HPDE6-E6E7 (cell line): ENCODE results near the gene NCAPD2.
"Not testable (repeated sequence)": the region's sequence is repeated elsewhere in the genome, so short reads cannot be mapped to it uniquely, and the experiment has no call there.

Experiments used
- DNase-seq: peaks from one replicate; pipeline ENCODE4 v3.0.0; 2011; ENCODE audit warnings: missing footprints; ENCODE audit errors: extremely low spot score

Gene NCAPD2

DNA sequence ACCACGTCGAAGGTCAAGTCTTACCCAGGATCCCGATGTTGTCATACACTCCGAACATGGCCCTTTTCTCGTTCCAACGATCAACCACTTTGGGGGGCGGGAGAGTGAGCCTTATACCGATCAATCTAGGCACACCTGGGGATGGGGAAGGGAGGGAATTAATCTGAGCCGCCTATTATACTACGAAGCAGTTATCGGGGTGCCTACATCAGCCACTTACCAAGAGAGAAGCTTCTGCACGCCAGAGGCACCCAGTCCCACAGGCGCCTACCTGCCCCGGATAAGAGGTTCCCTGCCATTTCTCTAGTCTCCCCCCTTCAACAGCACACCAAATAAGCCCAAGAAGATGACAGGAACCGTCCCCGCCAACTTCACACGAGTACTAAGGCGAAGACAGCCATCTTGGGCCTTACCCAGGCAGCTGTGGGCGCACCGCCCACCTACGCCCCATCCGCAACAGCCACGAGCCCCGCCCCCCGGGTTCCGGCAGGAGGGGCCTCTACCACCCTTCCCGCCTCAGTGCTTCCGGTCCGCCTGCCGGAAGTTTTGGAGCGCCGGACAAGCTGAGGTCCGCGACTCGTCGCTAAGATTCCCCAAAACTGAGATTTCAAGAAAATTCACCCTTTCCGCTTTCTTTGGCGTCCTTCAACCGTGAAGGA lies 935 bp upstream of the NCAPD2 start, which contains the start of gene MRPL51:
Gene MRPL51 (minus strand): TSS at position 425 of the 659 bp plus-strand sequence. CDS start 126 bp downstream, at position 299.
- peak; percentile 95 for DNase-seq

DNA sequence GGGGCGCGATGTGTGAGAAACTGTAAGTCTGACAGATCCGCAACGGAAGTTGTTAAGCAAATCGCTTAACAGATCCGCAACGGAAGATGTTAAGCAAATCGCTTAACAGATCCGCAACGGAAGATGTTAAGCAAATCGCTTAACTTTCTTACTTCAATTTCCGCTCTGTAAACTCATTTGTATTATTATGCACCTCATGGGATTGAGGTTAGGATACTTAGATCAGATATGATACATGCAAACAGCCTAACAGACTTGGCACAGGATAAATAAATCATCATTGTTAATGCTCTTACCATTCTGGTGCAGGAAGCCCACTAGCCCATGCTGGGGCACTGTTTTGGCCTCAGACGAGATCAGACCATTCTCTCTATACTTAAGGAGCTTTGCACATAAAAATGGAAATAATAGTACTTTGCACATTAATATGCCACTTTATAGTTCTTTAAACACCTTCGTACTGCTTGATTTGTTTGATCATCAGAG lies 399 bp downstream of the NCAPD2 start:
- no peak for DNase-seq

DNA sequence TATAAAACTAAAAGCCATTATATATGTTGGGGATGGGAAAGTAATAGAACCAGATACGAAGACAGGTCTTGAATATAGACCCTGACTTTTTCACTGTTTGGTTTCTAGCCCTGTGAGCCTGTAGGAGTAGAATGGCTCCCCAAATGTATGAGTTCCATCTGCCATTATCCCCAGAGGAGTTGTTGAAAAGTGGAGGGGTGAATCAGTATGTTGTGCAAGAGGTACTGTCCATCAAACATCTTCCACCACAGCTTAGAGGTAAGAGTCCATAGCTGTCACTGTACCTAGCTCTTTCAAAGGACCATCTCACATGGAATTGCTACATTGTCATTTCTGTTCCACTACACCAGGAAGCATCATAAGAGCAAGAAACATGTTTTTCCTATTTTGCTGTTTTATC lies 1.1 kb downstream of the NCAPD2 start:
- no peak for DNase-seq

DNA sequence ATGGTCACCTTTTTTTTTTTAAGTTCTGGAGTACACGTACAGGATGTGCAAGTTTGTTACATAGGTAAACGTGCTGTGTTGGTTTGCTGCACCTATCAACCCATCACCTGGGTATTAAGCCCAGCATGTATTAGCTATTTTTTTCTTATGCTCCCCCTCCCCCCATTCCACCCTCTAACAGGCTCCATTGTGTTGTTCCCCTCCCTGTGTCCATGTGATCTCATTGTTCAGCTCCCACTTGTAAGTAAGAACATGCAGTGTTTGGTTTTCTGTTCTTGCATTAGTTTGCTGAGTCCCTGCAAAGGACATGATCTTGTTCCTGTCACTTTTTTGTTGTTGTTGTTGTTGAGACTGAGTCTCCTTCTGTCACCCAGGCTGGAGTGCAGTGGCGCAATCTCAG lies 3.4 kb downstream of the NCAPD2 start:
- DNase-seq, result not testable (repeated sequence)

DNA sequence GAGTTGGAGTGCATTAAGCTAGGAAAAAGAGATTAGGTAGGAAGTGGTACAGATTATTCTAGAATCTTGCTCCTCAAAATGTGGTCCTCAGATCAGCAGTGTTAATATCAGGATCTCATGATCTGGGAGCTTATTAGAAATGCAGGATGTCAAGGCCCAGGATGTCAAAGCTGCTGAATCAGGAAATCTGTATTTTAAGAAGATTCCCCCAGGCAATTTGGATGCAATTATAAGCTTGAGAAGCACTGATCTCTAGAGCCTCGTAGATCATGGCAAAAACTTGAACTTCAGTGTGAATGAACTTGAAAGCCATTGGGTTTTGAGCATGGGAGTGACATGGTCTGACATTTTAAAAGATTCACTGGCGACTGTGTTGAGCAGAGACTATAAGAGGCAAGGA lies 6.6 kb downstream of the NCAPD2 start:
- DNase-seq, result no peak

DNA sequence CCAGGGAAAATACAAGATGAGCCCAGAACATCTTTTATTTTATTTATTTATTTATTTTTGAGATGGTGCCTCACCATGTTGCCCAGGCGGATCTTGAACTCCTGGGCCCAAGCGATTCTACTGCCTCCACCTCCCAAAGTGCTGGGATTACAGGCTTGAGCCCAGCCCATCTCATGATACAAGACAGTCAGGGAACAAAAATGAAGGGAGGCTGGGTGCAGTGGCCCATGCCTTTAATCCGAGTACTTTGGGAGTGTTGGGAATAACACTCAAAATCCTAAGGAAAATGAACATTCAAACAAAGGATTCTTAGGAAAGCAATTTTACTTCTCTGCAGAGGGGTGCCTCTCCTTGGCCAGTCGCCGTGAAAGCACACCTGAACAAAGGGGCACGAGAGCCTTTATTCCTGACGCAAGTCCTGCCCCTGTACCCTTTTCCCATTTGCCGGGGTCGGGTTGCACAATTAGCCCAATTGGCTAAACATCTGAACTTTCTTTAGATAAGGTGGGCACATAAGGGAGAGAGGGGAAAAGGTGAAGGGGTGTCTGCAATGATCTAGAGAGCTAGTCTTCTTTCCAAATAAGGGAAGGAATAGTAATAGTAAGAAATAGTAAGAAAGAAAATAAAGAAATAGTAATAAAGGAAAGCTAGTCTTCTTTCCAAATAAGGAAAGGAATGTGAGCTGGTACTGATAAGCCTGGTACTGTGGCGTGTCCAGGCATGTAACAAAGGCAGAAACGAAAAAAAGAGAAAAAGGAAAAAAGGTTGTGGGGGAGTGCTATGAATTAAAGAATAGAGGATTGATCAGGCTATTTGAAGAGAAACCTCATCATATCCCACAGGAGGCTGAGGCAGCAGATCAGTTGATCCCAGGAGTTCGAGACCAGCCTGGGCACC lies 13.4 kb downstream of the NCAPD2 start:
- no peak for DNase-seq

DNA sequence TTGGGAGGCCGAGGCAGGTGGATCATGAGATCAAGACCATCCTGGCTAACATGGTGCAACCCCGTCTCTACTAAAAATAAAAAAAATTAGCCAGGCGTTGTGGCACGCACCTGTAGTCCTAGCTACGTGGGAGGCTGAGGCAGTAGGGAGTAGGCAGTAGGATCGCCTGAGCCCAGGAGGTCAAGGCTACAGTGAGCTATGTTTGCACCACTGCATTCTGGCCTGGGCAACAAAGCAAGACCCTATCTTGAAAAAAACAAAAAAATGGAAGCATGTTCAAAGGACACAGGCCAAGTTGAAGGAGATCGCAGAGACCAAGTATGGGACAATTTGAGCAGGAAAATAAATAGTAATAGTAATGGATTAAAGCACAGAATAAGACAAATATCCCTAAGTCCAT lies 14.2 kb downstream of the NCAPD2 start:
- DNase-seq, result no peak

DNA sequence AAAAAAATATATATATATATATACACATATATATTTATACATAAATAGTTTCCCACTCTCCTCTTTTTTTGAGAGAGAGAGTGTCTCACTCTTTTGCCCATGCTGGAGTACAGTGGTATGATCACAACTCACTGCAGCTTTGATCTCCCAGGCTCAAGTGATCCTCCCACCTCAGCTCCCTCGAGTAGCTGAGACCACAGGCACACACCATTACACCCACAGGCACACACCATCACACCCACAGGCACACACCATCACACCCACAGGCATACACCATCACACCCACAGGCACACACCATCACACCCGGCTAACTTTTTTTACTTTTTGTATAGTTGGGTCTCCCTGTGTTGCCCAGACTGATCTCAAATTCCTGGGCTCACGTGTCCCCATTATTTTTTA lies 26.3 kb downstream of the NCAPD2 start:
- no peak for DNase-seq

DNA sequence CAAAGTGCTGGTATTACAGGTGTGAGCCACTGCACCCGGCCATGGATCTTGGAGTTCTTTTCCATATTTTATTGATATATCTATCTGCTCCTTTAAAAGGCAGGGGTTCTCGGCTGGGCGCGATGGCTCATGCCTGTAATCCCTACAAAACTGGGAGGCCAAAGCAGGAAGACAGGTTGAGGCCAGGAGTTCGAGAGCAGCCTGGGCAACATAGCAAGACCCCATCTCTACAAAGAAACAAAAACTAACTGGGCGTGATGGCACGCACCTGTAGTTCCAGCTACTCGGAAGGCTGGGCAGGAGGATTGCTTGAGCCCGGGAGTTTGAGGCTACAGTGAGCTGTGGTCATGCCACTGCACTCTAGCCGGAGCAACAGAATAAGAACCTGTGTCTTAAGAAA lies 28.3 kb downstream of the NCAPD2 start:
- DNase-seq, result no peak

DNA sequence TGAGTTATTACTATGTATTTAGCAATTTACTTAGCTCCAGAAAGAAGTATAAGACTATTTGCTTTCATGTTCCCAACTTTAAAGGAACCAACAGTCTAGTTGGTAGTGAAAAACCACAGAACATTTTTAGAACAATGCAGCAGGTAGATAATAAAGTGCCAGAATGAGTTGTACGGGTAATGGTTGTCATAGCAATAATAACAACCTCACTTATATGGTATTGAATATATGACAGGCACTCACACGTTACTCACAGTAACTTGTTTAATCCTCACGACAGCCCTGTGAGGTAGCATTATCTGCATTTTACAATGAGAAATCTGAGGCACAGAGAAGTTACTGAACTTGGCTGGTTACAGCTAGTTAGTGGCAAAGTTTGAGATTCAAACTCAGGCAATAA lies 29.8 kb downstream of the NCAPD2 start:
- no peak for DNase-seq

DNA sequence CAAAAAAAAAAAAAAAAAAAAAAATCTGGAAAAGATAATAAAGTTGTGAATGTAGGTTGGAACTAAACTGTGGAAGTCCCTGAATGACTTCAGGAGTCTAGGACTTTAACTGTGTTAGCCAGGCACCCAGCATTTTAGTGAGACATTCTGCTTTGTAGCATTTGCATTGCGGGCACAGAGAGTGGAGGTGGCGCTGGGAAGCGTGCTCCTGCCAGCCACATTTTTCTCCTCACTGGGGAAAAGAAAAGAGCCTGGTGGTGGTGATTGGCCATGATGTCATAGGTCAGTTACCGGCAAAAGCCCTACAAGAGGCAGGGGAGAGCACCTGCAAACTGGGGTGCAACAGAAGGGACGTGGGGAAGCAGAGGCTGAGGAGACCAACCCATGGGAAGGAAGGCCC lies 30.7 kb downstream of the NCAPD2 start:
- no peak for DNase-seq

DNA sequence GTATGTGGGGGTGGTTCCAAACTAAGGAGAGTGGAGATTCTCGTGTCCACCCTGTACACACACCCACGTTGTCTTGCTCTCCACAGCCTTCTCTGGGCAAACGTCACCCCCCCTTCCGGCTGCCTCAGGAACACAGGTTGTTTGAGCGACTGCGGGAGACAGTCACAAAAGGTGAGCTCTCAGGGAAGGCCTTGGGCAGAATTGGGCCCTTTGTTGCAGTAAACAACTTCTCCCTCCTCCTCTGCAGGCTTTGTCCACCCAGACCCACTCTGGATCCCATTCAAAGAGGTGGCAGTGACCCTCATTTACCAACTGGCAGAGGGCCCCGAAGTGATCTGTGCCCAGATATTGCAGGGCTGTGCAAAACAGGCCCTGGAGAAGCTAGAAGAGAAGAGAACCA lies 32.3 kb downstream of the NCAPD2 start:
- DNase-seq, result no peak

DNA sequence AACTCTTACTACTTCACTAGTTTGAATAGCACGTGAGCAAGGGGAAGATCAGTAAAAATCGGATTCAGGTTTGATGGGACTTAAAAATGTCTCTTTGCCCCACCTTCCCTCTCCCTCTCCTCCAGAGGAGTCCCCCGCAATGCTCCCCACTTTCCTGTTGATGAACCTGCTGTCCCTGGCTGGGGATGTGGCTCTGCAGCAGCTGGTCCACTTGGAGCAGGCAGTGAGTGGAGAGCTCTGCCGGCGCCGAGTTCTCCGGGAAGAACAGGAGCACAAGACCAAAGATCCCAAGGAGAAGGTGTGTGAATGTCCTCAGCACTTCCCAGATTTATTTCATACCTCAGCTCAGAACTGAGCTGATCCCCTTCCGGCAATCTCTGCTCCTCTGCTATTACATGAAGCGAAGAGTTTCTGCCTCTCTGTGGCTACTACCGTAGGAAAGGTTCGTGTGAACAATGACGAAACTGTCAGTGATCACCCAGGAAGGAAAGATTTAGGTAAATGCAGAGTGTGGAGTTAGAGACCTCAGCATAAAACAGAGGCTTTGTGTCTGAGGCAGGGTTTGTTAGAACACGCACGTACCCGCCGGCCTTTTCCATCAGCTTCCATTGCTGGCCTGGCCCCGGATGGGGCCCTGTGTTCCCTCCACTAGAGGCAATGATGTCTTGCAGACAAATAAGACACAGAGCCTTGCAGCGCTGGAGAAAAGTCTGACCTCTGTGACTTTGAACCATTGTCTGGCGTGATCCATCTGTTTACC lies 33.0 kb downstream of the NCAPD2 start:
- no peak for DNase-seq

DNA sequence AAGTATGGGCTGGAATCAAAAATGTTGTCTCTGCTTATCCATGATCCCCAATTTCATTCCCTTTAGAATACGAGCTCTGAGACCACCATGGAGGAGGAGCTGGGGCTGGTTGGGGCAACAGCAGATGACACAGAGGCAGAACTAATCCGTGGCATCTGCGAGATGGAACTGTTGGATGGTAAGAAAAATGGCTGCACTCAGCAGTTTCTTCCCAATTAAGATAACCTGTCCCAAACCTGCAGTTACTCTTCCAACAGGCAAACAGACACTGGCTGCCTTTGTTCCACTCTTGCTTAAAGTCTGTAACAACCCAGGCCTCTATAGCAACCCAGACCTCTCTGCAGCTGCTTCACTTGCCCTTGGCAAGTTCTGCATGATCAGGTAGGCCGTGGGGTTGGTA lies 33.8 kb downstream of the NCAPD2 start:
- no peak for DNase-seq

DNA sequence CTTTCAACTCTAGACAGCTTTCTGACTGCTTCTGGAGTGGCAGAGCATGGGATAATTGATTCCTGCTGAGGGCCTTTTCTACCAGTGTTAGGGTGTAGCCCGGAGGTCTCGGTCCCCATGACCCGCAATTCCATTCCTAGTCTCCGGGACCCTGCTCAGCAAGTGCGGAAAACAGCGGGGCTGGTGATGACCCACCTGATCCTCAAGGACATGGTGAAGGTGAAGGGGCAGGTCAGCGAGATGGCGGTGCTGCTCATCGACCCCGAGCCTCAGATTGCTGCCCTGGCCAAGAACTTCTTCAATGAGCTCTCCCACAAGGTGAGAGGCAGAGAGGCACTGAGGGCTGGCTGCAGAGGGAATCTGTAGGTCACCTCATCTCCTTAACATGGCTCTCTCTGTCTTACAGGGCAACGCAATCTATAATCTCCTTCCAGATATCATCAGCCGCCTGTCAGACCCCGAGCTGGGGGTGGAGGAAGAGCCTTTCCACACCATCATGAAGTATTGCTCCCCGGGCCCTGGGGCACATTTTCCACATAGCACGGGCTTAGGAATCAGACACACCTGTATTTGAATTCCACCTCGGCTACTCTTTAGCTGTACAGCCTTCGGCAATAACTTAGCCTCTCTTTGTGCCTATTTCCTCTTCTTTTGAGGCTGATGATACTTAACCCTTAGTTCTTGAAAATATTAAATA lies 34.8 kb downstream of the NCAPD2 start:
- no peak for DNase-seq

DNA sequence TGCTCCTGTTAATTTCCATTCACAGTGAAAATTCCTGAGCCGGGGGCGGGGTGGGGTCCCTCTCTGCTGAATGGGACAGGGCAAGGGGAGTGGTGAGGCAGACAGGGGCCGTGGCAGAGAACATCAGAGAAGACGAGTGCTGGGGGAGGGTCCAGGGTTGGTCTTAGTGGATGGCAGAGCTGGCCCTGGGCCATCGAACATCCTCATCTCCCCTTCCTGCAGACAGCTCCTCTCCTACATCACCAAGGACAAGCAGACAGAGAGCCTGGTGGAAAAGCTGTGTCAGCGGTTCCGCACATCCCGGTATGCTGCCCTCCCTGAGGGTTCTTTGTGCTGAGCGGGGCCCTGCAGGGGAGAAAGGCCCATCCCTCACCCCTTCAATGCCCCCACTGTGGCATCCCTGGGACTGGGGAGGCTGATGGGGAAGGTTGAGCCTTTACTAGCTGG lies 35.4 kb downstream of the NCAPD2 start:
- DNase-seq, result no peak

DNA sequence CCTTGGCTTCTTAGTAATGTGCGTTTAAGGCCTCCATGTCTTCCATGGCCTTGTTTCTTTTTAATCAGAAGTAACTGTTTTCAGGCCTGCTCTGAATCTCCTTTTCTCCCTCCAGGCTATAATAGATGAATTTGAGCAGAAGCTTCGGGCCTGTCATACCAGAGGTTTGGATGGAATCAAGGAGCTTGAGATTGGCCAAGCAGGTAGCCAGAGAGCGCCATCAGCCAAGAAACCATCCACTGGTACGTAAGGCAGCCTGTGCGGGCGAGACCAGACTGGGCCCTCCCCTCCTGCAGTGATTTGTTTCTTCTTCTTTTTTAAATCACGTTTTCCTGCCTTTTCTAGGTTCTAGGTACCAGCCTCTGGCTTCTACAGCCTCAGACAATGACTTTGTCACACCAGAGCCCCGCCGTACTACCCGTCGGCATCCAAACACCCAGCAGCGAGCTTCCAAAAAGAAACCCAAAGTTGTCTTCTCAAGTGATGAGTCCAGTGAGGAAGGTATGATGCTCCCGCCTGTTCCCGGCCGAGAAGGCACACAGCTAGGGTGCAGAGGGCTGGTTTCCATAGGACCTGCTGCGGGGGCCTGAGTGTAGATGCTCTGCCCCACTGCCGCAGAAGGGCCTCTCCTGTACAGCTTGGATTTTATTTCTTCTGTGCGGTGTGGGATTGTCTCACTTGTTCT lies 36.8 kb downstream of the NCAPD2 start:
- no peak for DNase-seq

DNA sequence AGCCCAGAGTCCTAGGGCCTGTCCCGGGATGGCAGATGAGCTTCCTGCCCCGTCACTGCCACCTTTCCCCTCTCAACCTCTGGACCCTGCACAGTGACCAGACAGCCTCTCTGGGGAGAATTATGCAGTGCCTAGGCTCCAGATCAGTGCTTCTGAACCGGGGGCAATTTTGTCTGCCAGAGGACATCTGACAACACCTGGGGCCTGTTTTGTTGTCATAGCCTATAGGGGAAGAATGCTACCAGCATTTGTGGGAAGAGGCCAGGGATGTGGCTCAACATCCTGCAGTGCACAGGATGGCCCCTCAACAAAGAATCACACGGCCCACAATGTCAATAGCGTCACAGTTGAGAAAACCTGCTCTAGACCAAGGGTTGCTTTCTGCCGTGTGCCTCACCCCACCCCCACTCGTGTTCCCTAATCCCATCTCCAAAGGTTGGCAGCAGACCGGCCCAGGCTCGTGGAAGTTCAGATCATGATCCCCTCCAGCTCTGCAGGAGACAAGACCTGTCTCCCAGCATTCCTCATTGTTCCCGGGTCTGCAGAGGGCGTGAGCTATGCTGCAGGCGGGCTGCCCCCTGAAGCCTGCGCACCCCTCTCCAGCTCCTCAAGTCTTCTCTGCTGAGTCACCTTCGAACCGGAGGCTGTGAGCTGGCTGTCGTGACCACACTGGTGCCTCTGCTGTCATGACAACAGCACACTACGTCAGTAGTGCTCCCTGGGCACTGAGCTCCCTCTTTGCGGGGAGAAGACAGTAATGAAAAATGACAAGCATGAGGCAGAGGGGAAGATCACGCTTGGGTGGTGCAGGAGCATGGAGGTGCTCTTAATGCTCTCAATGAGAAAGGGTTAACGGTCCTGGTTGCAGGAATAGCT lies 38.4 kb downstream of the NCAPD2 start:
- DNase-seq, result peak; percentile 87

DNA sequence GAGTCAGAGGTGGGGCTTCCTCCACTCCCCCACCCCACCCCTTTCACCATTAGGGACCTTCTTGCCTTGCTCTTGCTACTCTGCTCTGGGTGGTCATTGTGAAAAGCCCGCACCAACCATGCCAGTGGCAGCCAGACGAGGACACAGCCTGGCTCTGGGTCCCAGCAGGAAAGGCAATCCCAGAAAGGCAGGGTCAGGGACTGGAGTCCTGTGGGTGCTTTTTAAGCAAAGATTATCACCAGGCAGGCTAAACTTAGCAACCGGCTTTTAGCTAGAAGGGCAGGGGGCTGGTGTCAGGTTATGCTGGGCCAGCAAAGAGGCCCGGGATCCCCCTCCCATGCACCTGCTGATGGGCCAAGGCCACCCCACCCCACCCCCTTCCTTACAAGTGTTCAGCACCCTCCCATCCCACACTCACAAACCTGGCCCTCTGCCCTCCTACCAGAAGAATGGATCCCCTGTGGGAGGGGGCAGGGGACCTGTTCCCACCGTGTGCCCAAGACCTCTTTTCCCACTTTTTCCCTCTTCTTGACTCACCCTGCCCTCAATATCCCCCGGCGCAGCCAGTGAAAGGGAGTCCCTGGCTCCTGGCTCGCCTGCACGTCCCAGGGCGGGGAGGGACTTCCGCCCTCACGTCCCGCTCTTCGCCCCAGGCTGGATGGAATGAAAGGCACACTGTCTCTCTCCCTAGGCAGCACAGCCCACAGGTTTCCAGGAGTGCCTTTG lies 39.2 kb downstream of the NCAPD2 start:
- DNase-seq, result no peak

DNA sequence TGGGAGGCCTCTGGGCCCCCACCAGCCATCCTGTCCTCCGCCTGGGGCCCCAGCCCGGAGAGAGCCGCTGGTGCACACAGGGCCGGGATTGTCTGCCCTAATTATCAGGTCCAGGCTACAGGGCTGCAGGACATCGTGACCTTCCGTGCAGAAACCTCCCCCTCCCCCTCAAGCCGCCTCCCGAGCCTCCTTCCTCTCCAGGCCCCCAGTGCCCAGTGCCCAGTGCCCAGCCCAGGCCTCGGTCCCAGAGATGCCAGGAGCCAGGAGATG lies 39.7 kb downstream of the NCAPD2 start:
- no peak for DNase-seq
